Pulmonary artery endothelial cell (primary cell): ENCODE results near the gene SYNE2. TPM values are rescaled to one million over a fixed set of nuclear protein-coding genes. Genes with fewer than 3 reads are reported as not detected.

ENCODE experiments used
- DNase-seq: peaks from one replicate; pipeline ENCODE4 v3.0.0-alpha.2; 2011; ENCODE audit warnings: low read depth, low spot score
- total RNA-seq: library from RNA; depleted of rRNA; stranded (reverse); fragments of >200 nt; gene quantifications from 2 replicates; pipeline ENCODE4 v1.2.3, GENCODE V29; 2014

The SYNE2 gene
- total RNA-seq, 1 donor from 2014 or later = 24.9 TPM

DNA sequence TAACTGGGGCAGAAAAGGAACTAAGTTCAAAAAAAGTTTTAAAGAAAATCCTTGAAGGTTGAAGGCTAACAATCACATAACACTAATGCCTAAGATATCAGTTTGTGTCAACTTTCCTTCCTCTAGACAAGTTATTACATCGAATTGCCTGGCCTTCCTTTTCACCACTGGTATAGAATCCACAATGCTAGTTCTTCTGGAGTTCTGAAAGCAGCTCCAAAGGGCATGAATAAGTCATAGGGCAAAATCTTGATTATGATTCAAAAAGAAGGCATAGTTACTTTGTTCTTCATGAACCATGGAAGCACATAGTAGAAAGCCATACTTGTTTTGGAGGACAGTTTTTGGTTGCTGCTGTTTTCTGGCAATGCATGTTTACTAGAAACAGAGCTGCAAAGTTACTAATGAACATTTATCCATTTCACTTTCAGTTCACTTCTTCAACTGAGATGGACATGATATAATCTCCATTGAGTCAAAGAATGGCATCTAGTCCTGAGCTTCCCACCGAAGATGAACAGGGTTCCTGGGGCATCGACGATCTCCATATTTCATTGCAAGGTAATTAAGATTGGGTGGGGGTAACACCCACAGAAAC is 56.0 kb downstream of the SYNE2 start:
- no peak for DNase-seq

DNA sequence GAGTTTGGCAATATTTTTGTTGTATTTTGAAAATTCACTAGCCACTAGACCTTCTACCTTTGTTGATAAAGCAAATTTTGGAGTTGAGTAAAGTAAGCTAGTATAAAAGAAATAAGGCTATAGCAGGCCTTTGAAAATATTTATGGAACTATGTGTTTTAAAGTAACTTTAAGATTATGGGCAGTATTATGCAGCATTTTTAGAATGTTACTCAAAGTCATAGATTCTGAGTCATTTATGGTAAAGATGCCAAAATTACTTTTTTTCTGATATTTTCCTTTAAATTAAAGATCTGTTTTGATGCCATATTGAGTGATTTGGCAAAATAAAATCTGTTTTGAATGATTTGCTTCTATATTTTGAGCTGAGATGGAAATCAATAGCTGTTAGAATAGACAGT is 57.2 kb downstream of the SYNE2 start:
- no peak for DNase-seq

DNA sequence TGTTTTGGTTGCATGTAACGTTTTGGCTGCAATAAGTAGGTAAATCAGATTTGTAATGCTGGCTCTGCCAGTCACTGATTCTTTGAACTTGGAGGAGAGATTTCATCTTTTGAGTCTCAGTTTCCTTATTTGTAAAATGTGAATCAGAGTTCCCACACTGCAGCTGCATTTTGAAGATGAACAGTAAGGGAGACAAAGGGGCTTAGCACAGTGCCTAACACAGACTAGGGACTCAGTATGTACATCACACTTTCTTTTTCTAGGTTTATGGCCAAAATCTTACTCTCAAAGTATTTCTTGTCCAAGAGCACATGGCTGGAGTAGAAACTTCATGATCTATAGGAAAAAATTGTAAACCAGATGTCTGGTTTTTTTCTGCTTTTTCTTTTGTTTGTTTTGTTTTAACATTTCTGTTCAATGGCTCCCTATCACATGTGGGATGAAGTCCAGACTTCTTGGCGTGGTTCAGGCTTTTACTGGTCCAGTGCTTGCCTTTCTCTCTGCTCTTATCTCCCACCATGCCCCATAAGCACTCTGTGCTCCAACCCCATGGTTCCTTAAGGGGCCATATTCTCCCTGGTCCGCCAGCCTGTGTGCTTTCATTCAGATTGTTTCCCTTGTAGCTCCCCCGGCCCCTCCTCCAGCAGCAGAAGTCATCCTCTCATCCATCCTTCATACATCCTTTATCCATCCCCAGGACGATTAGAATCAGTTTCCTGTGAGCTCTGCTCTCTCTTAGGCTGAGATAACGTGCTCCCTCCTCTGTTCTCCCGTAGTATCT is 58.0 kb downstream of the SYNE2 start:
- no peak for DNase-seq

DNA sequence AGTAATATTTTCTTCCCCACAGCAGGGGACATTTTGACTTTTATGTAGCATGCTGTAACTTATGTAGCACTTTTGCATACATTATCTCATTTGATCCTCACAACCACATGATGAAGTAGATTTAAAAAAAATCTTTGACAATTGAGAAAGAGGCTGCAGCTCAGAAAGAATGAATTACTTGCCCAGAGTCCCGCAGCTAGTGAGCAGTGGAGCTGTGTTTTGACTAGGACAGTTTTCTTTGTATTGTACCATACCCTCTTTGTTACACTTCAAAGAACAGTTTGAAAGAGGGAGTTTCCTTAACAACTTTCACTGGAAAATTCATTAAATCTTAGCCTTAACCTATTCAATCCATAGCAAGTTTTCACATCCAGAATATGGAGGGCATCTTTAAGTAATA is 58.6 kb downstream of the SYNE2 start:
- no peak for DNase-seq

DNA sequence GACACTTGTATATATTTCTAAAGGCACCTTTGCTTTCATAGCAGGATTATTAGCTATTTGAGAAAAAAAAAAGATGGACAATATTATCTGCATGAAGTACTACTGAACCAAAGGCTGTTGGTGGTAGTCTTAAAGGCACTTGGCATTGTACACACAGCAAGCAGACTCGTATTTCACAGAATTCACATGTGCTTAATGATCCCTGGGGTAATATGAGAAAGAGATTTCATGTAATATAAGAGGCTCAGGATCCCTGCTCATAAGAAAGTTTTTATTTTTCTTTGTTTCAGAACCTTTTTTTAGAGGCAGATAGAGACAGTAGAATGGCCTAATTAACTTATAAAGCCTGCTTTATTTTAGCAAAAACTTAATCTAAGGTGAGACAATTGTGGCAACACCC is 59.5 kb downstream of the SYNE2 start:
- no peak for DNase-seq

DNA sequence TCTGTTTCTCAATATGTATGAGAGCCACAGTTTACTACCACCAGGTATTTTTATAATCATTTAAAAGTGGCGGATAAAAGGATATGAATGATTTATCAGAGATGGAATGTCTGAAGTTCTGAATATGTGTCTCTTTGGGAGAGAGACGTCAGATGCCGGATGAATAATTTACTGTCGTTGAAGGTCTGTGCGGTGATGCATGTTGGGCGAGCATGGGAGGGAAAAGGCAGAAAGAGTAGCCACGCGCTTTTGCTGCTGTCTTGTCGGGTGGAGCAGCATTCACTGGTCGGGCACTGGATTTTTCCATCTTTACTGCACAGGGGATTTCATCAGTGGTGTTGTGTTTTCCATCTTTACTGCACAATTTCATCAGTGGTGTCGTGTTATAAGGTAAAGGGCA is 65.6 kb downstream of the SYNE2 start:
- DNase-seq = no peak

DNA sequence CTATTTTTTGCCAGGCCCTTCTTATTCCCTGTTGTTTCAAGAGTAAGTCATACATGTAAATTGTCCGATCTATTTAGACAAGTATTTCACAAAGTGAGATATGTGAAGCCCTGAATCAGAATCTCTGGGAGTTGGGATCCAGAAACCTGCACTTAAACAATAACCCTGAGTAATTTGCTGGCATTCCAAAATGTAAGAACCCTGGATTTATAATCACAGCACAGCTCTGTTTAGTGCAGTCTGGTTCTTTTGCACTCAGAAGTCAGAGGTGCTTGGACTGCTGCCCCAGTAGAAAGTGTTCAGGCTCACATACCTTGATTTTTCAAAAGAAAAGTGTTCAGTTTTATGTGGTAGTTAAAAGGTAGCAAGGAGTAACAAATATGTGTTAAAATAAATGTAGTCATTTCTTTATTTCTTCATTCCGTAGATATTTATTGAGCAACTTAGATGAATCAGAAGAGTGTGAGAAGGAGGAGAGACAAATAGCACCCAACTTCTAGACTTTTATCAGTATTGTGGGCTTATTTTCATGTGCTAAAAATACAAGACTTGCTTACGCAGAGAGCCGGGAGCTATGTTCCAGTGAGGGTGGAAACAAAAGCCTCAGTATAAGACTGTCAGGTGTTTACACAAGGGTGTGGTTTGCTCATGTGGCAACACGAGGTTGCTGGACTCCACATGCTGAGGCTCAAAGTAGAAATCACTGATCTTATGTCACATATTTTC is 70.1 kb downstream of the SYNE2 start:
- DNase-seq = no peak

DNA sequence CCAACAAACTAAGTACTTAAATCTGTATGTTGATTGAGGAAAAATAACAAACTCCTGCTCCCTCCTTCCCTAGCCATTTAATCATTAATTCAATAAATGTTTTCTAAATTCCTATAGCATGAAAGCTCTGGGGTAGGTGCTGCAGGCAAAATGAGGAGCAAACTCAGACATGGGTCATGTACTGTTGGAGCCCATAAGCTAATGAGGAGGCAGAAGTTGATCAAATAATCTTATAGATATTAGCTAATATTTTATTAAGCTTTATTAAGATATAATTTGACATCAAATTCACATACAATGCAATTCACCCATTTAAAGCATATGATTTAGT is 70.6 kb downstream of the SYNE2 start:
- no peak for DNase-seq

DNA sequence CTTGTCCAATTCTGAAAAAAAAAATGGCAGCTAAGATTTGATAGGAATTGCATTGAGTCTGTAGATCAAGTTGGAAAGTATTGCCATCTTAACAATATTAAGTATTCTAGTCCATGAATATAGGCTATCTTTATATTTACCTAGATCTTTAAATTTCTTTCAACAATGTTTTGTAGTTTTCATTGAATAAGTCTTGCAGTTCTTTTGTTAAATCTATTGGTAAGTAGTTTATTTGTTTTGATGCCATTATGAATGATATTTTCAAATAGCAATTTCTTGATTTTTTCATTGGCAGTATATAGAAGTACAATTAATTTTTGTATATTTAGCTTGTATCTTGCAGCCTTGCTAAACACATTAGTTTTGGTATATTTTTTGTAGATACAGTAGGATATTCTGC is 71.6 kb downstream of the SYNE2 start:
- no peak for DNase-seq

DNA sequence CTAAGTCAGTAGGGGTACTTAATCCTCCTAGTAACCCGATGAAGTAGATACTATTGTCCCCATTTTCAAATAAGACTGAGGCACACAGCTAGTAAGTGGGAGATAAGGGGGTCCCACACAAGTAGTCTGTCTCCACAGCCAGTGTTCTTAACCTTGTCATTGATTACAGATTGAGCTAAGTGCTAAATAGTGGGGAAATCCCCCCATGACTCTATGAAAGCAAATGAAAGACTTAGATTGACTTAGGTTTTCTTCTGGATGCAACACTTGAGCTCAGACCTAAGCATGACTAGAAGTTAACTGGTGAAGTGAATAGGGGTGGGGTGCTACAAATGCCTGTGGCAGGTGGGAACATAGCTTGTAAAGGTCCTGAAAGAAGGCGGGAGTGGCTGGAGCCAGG is 73.8 kb downstream of the SYNE2 start:
- no peak for DNase-seq

DNA sequence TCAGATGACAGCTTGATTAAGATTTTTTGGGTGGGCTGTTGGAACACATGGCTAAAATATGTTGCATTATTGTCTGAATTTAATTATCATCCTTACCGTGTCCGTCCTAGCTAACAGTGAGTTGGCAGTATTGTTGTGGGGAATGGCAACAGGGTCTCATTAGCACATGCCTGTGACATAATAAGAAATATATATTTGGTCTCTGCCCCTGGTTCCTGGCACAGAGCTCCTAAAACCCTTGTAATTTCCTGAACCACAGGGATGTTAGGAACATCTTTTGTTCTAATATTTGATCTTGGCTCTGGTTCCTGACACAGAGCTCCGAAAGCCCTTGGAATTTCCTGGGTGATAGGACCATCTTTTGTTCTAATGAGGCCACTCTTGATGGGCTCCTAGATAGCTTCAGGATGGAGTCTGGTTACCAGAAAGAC is 76.0 kb downstream of the SYNE2 start:
- peak; percentile 26 for DNase-seq

DNA sequence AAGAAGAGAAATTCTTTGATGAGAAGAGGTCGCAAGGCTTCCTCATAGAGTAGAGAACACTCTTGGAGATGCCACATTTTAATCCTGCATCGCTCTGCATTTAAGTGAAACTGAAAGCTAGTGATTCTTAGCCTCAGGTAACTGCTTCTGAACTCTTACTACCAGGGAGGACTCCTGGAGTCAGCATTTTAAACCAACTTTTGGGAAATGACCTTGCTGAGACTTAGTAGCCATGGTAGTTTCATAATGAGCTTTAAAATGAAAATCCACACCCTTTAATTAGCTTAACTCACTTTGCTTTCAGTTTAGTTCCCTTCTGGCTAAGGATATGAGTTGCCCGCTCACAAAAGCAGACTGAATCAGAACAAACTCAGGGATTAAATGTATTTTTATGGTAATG is 80.3 kb downstream of the SYNE2 start:
- DNase-seq = no peak

DNA sequence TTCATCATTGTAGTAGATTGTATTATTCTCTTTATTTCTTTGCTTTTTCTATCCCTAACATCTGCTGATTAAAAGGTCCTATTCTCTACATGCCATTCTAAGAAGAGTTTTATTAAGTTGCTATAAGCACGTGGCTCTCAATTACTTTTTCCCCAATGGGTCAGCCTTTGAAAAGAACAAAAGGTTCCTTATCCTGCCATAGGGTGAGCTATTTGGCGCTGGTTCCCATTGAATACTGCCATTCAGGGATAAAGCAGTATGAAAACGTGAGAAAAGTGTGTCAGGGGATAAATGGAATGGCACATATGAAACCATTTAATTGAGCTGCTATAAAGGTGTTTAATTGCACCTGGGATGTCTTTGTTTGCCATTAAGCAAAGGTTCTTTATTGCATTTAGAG is 80.9 kb downstream of the SYNE2 start:
- no peak for DNase-seq

DNA sequence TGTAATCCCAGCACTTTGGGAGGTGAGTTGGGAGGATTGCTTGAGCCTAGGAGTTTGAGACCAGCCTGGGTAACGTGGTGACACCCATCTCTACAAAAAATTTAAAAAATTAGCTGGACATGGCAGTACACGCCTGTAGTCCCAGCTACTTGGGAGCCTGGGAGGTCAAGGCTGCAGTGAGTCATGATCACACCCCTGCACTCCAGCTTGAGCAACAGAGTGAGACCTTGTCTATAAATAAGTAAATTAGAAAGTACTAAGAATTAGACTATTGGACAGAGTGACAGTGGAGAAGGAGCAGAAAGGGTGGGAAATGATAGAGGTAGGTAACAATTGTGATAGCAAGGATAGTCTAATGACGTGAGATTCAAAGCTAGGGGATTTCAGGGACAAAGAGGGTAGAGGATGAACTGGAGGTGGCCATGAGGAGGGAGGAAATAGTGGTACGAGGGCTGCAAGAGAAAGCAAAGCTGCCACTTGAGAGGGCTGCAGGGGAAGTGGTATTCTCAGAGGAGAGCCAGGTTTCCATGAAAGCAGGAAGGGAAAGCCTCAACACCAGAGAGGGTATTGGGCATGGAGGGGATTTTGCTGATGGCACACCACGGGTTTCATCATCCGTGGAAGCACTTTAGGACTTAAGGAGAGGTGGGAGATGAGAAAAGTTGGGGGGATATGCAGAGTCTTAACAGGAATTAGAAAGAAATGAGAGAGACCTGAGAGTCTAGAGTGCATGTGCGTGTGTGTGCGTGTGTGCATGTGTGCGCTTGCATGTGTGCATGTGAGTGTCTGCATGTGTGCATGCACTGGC is 85.6 kb downstream of the SYNE2 start:
- no peak for DNase-seq

DNA sequence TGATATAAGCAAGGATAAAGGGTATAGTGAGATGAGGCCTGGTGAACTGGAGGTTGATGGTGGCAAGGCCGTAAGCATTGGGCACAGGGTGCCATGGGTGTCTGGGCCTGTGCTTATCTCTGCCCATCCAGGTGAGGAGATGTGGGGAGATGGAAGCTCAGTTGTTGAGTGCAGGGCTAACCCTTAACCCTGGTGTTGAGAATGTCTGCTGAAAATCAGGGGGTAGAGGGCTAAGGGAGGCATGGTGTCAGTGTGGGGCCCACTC is 86.1 kb downstream of the SYNE2 start:
- no peak for DNase-seq

DNA sequence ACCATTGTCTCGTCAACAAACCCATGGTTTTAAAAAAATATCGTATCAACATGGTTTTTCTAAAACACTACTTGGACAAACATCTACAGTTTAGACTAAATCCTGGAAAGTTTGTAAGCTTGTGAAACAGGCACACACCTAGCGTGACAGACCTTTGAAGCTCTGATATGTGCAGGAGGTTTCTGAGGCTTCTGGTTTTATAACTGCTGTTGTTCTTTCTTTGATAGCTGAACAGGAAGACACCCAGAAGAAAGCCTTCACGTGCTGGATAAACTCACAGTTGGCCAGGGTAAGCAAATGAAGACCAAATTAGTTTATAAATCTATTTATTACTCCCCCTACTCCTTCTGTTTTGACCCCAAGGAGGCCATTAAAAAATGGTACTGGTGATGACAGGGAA is 87.6 kb downstream of the SYNE2 start:
- DNase-seq = no peak

DNA sequence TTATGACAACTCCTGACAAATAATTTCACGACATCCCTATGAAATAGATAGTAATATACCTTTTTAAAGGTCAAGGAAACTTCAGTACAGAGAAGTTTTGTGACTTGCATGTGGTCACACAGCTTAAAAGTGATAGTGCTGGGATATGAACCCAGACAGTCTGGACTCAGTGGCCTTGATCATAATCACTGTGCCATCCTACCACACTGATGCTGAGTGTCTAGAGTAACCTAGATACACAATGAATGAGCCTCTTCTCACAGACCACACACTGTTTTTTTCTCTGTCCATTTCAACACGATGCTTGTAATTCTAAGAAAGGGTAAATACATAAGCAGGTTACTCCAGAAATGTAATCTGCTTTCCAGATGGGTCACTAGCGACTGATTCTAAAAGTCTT is 88.2 kb downstream of the SYNE2 start:
- no peak for DNase-seq

DNA sequence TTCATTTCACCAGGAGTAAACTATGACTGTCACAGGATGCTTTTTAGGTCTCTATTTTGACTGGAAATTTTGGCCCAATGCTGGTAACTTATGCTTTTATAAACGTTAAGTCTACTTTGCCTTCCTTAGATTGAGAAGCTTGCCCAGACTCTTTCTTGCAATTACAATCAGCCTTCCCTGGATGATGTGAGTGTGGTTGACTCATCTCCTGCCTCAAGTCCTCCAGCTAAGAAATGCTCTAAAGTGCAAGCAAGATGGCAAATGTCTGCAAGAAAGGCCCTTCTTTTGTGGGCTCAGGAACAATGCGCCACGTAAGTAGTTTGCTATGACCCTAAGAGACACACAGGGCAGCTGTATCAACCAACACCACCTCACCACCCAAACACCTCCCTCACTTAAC is 96.9 kb downstream of the SYNE2 start:
- no peak for DNase-seq

DNA sequence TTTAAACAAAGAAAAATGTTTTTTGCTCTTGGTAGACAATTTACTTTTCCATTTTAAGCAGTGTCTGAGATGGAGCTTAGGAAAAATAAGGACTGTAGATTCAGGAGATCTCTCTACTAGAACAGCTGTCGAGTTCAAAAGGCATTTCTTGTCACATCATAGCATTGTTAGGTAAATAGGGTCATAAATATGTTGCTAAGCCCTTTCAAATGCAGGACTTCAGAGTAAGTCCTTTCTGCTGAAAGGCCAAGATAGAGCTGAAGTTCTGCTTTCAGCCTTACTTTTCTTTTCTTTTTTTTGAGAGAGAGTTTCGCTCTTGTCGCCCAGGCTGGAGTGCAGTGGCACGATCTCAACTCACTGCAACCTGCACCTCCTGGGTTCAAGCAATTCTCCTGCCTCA is 98.2 kb downstream of the SYNE2 start:
- DNase-seq = no peak

DNA sequence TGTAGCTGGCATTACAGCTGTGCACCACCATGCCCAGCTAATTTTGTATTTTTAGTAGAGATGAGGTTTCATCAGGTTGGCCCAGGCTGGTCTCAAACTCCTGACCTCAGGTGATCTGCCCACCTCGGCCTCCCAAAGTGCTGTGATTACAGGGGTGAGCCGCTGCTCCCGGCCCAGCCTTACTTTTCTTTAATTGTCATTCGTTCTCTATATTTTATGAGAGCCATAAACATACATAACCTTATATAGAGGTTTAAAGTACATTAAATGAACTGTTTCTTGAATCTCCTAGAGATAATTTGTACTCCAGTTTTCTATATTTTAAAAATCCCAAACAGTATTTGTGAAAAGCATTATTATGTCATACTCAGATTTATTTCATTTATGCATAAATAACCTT is 98.6 kb downstream of the SYNE2 start:
- no peak for DNase-seq

DNA sequence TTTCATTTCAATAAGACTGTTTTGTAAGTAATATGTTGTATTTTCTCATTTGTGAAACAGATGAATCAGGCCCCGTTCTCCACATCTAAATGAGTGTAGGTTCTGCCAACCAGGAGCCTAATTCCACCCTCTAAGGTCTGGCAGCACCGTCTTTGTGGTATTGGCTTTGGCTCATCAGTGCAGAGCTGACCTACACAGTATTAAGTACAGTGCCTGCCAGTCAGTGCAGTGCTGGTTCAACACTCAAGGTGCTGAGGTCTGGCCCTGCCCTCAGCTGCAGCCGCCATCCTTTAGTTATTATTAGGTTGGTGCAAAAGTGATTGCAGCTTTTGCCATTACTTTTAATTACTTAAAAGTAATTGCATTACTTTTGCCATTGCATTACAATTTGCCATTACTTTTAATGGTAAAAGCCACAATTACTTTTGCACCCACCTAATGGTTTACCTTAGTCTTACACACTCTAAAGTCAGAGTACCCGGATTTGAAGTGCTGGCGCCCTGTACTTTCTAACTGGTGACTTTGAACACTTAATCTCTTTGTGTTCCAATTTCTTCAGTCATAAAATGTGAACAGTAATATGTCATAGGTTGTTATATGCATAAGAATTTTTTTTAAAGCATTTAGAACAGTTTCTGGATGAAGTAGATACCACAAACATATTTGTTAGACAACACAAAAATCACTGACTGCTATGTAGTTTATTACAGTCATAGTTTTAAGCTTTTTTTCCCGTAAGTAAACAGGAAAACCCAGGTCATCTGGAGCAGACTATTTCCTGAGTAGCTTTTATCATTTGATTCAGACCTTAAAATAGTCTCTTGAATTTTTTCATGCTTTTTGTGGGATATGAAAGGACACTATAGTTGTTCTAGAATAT is 99.5 kb downstream of the SYNE2 start:
- no peak for DNase-seq
